SU-DHL-6 (cell line): ENCODE data around the gene ETS1.

Experiments used
- H2AFZ ChIP-seq: fragments of 200-600 bp; sonication (generic); 2 replicates; pipeline ENCODE4 v1.6.1; 2014; ENCODE audit warnings: low read depth, mild to moderate bottlenecking, moderate library complexity, mixed read lengths, antibody characterized with exemption, low read length; ENCODE audit not compliant: severe bottlenecking
- H3F3A ChIP-seq: fragments of 200-600 bp; shearing (Covaris generic); 2 replicates; pipeline ENCODE4 v1.6.0; 2016; ENCODE audit warnings: antibody characterized with exemption, mild to moderate bottlenecking; ENCODE audit not compliant: insufficient read depth
- H3K27ac ChIP-seq: fragments of 200-600 bp; sonication (generic); 2 replicates; pipeline ENCODE4 v1.5.1; 2016; ENCODE audit warnings: low read depth, mild to moderate bottlenecking, low read length, moderate library complexity, mixed read lengths
- H3K27me3 ChIP-seq: fragments of 200-600 bp; sonication (generic), shearing (Covaris generic); 2 replicates; pipeline ENCODE4 v1.6.0; 2014; ENCODE audit warnings: mild to moderate bottlenecking, low read length
- H3K36me3 ChIP-seq: fragments of 200-600 bp; sonication (generic); 2 replicates; pipeline ENCODE4 v1.6.1; 2014; ENCODE audit warnings: mild to moderate bottlenecking, low read length, mixed read lengths
- H3K4me2 ChIP-seq: fragments of 300-600, 200-600 bp; shearing (Covaris generic), sonication (generic); 2 replicates; pipeline ENCODE4 v1.6.0; 2014; ENCODE audit warnings: low read length, low read depth, mild to moderate bottlenecking; ENCODE audit not compliant: poor library complexity, severe bottlenecking
- H3K4me3 ChIP-seq: fragments of 200-600 bp; sonication (generic); 2 replicates; pipeline ENCODE4 v1.5.1; 2014; ENCODE audit warnings: antibody characterized with exemption, low read length, mild to moderate bottlenecking, mixed read lengths; ENCODE audit not compliant: insufficient read depth, poor library complexity, severe bottlenecking
- H3K79me2 ChIP-seq: fragments of 200-600 bp; sonication (generic); 2 replicates; pipeline ENCODE4 v1.6.1; 2014; ENCODE audit warnings: mild to moderate bottlenecking, low read length, moderate library complexity; ENCODE audit not compliant: insufficient read depth
- H3K9ac ChIP-seq: fragments of 200-600 bp; sonication (generic); 2 replicates; pipeline ENCODE4 v1.7.0; 2014; ENCODE audit warnings: mild to moderate bottlenecking, low read length
- H3K9me2 ChIP-seq: fragments of 200-600 bp; sonication (generic); replicated peaks from 2 replicates; pipeline ENCODE4 v1.6.1; 2014; ENCODE audit warnings: low read length; ENCODE audit not compliant: insufficient read depth
- H3K9me3 ChIP-seq: fragments of 200-600 bp; sonication (generic); 2 replicates; pipeline ENCODE4 v1.6.1; 2014; ENCODE audit warnings: low read length, mixed read lengths; ENCODE audit not compliant: insufficient read depth
- H4K20me1 ChIP-seq: fragments of 200-600 bp; sonication (generic); 2 replicates; pipeline ENCODE4 v1.6.1; 2014; ENCODE audit warnings: low read depth, mild to moderate bottlenecking, antibody characterized with exemption, low read length, moderate library complexity, mixed read lengths
- EZH2phosphoT487 ChIP-seq: fragments of 200-600 bp; sonication (generic), shearing (Covaris generic); conservative IDR thresholded peaks from 2 replicates; pipeline ENCODE4 v1.6.1; 2018; ENCODE audit warnings: mild to moderate bottlenecking, antibody characterized with exemption, low read length, moderate library complexity, mixed read lengths
- TF ChIP-seq, protein P1 (sequence below): fragments of 200-600 bp; sonication (generic); IDR thresholded peaks from one replicate; pipeline ENCODE4 v1.5.1; 2017; ENCODE audit warnings: antibody characterized with exemption, mild to moderate bottlenecking, low read length, moderate library complexity; ENCODE audit not compliant: insufficient read depth, poor library complexity, severe bottlenecking

ETS1 gene

DNA sequence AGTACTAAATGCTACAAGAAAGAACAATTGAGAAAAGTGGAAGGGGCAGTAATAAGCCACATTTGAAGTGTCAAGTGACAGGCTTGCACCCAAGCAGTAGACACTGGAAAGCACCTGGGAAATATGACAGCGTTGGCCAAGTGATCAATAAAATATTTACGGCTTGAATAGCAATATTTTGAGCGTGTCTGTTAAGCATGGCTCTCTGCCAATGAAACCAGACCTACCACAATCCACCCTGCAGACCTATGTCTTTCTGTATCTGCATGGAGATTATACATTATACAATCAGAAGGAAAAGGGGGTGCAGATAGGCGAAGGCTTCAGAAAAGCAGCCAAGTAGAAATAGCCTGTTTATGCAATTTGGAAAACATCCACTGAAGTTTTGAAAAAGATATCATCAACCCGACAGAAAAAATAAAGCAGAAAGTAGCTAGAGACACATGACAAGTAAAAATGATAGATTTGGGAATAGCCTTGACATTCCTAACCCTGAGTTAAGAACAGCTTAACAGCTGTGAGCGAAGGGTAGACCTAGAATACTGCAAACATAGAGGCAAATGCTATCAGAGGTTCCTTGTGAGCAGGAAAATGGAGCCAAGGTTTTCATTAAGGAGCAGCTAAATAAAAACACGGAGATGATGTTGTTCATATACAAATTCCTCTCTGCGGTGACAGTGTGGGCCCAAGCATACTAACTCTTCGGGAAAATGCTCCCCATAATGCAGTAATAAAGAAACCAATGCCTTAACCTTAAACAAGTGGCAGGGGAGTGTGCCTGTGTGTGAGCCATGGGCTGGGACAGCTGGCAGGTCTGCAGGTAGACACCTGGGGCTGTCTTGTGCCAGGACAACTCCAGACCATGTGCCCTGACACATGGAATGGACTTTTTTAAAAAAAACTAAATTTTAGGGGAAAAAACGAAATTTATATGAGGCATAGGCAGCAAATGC lies 71.3 kb downstream of the ETS1 start:
- Histone ChIP-seq H3K9me2 (no peaks in the 10 kb centered on the region), H3K9me3 (no peaks in the 10 kb centered on the region), H3K9ac (peak overlapping the region; percentile 99), H4K20me1 (peaks cover 26% of the 10 kb centered on the region), H3K4me2 (peak overlapping the region; percentile 96), H3K36me3 (peaks cover 17% of the 10 kb centered on the region), H3K79me2 (peaks cover 100% of the 10 kb centered on the region), H3K27ac (peak overlapping the region; percentile 82), H3F3A (0 out of 2 replicates have a peak, but pooled peaks cover 4% of the 10 kb centered on the region), H3K4me3 (peak overlapping the region; percentile 83), H2AFZ (no peak overlapping the region), H3K27me3 (no peaks in the 10 kb centered on the region)
- TF ChIP-seq, protein P1, sequence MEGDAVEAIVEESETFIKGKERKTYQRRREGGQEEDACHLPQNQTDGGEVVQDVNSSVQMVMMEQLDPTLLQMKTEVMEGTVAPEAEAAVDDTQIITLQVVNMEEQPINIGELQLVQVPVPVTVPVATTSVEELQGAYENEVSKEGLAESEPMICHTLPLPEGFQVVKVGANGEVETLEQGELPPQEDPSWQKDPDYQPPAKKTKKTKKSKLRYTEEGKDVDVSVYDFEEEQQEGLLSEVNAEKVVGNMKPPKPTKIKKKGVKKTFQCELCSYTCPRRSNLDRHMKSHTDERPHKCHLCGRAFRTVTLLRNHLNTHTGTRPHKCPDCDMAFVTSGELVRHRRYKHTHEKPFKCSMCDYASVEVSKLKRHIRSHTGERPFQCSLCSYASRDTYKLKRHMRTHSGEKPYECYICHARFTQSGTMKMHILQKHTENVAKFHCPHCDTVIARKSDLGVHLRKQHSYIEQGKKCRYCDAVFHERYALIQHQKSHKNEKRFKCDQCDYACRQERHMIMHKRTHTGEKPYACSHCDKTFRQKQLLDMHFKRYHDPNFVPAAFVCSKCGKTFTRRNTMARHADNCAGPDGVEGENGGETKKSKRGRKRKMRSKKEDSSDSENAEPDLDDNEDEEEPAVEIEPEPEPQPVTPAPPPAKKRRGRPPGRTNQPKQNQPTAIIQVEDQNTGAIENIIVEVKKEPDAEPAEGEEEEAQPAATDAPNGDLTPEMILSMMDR, result no peak
- no peak for TF ChIP-seq EZH2phosphoT487

- Histone ChIP-seq H4K20me1 (peaks cover 26% of the 10 kb centered on the region), H3F3A (0 out of 2 replicates have a peak, but pooled peaks cover 4% of the 10 kb centered on the region), H2AFZ (no peak overlapping the region), H3K36me3 (peaks cover 12% of the 10 kb centered on the region), H3K27me3 (no peaks in the 10 kb centered on the region), H3K9me2 (no peaks in the 10 kb centered on the region), H3K4me2 (peak overlapping the region; percentile 96), H3K9ac (peak overlapping the region; percentile 99), H3K4me3 (peak overlapping the region; percentile 83), H3K79me2 (peaks cover 100% of the 10 kb centered on the region), H3K27ac (peak overlapping the region; percentile 82), H3K9me3 (no peaks in the 10 kb centered on the region)
- TF ChIP-seq EZH2phosphoT487, result no peak
- TF ChIP-seq, protein P1, result no peak
Observed at GRCh38 chr11:128515086-128515485, 72.3 kb downstream of the ETS1 start.

- Histone ChIP-seq H3K79me2 (peaks cover 100% of the 10 kb centered on the region), H3K4me3 (peak overlapping the region; percentile 16), H3K27me3 (no peaks in the 10 kb centered on the region), H3K27ac (peak overlapping the region; percentile 82; the same call in 1 of the 2 replicates), H3F3A (0 out of 2 replicates have a peak, but pooled peaks cover 6% of the 10 kb centered on the region), H3K9me2 (no peaks in the 10 kb centered on the region), H3K36me3 (peaks cover 9% of the 10 kb centered on the region; the same call in 1 of the 2 replicates), H4K20me1 (peaks cover 26% of the 10 kb centered on the region), H3K4me2 (peak overlapping the region; percentile 96), H3K9me3 (no peaks in the 10 kb centered on the region), H3K9ac (peak overlapping the region; percentile 99), H2AFZ (no peak overlapping the region)
- TF ChIP-seq EZH2phosphoT487, result no peak
- TF ChIP-seq, protein P1, result no peak
Observed at GRCh38 chr11:128513915-128514681, 73.3 kb downstream of the ETS1 start.
